Sigmoid colon (tissue), 7 donors: ENCODE results near the gene ZIC2. TPM values are rescaled to one million over a fixed set of nuclear protein-coding genes. Genes with fewer than 3 reads are reported as not detected.

Source experiments
- DNase-seq: peaks from one replicate; pipeline ENCODE4 v3.0.0-alpha.2; 2019
- H3K27ac ChIP-seq, 4 donors: fragments of 200-600 bp; sonication (generic); one replicate each; pipeline ENCODE4 v1.5.1; 2016 to 2019; ENCODE audit warnings: mild to moderate bottlenecking in 1 of 4
- H3K27me3 ChIP-seq, 3 donors: fragments of 200-600 bp; sonication (generic); one replicate each; pipeline ENCODE4 v1.5.1; 2019; ENCODE audit warnings: mild to moderate bottlenecking in 1 of 3
- H3K36me3 ChIP-seq, 4 donors: fragments of 200-600 bp; sonication (generic); one replicate each; pipeline ENCODE4 v1.5.1; 2016 to 2019
- H3K4me1 ChIP-seq, 4 donors: fragments of 200-600 bp; sonication (generic); one replicate each; pipeline ENCODE4 v1.5.1; 2017 to 2019
- H3K4me3 ChIP-seq, 4 donors: fragments of 200-600 bp; sonication (generic); one replicate each; pipeline ENCODE4 v1.5.1; 2017 to 2019; ENCODE audit warnings: mild to moderate bottlenecking in 2 of 4, moderate library complexity in 1 of 4
- H3K9me3 ChIP-seq, 4 donors: fragments of 200-600 bp in 3 of 4; sonication (generic) in 3 of 4; one replicate each; pipeline versions ENCODE4 v1.5.1 to v1.6.1; 2013 to 2019
- CTCF ChIP-seq, 4 experiments: fragments of 450-650 bp in 3 of 4; fragments of 200-600 bp in 1 of 4; IDR thresholded peaks; one replicate each; pipeline ENCODE4 v1.5.1; 2016 to 2019; ENCODE audit warnings: antibody characterized with exemption in 4 of 4, mild to moderate bottlenecking in 3 of 4, moderate library complexity in 2 of 4
- EP300 ChIP-seq, 4 donors: sonication (generic); formaldehyde crosslinking; IDR thresholded peaks; one replicate each; pipeline ENCODE4 v1.6.1; 2017; ENCODE audit warnings: antibody characterized with exemption in 4 of 4
- POLR2A ChIP-seq, 2 donors: fragments of 450-650 bp; IDR thresholded peaks; one replicate each; pipeline ENCODE4 v1.6.1; 2016; ENCODE audit warnings: antibody characterized with exemption in 2 of 2, mild to moderate bottlenecking in 2 of 2, moderate library complexity in 2 of 2
- POLR2AphosphoS5 ChIP-seq, 4 donors: sonication (generic); formaldehyde crosslinking; IDR thresholded peaks; one replicate each; pipeline ENCODE4 v1.6.1; 2017; ENCODE audit warnings: antibody characterized with exemption in 4 of 4
- WGBS, 2 donors: extraction: QIAGEN DNeasy Blood & Tissue Kit; methylation state at CpG; one replicate each; pipeline ENCODE4 v1.1.7; 2013; 5-methylcytosine and 5-hydroxymethylcytosine counted together
- intact Hi-C: fragments of 100-400 bp; cut with DNase I; formaldehyde crosslinking; loops from one replicate; pipeline ENCODE4 v1.15.1; 2023
- polyA plus RNA-seq, 3 donors: library from polyadenylated mRNA; stranded (reverse); fragments of 200-250 nt; gene quantifications; one replicate each; pipeline ENCODE4 v1.2.3, GENCODE V29; 2013
- total RNA-seq, 4 donors: library from RNA; depleted of rRNA; stranded (reverse); fragments of >200 nt; gene quantifications; one replicate each; pipeline ENCODE4 v1.1.0, GENCODE V29; 2016
- donor health status: healthy with polysubstance abuse.
- donor health status: Bipolar disorder and iron deficiency.
- donor health status: healthy.

ZIC2 gene
- total and polyA plus RNA-seq, 7 donors: 0.03 TPM; not detected in 6

DNA sequence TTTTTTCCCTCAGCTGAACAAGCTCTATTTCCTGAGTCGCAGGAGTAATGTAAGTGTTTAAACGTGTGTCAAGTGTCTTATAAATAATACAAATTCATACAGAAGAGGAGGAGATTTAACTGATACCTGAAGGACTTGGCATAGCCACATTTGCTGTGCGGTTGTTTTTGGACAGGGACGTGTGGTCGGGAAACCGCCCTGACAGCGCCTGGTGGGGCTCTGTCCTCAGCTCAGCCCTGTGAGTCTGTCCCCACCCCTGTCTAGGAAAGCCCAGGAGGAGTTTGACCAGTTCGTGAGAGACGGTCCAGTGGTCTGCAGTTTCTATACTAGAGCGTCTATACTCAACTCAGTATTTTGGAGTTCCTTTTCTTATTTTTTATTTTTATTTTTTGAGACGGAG, 16.7 kb downstream of the ZIC2 start:
- peaks cover 35 to 71% (median 60%) of the 10 kb centered on the region in 3 donors for H3K27me3 ChIP-seq
- no peaks in the 10 kb centered on the region for H3K36me3 ChIP-seq
- TF ChIP-seq CTCF (IDR thresholded peaks at IDR 0.05) (no peak), POLR2AphosphoS5 (IDR thresholded peaks at IDR 0.05) (no peak), EP300 (IDR thresholded peaks at IDR 0.05) (no peak)
- no peaks in the 10 kb centered on the region for H3K9me3 ChIP-seq
- no peak for DNase-seq
- H3K4me1 ChIP-seq: no peaks in the 10 kb centered on the region
- H3K4me3 ChIP-seq: no peak overlapping the region
- intact Hi-C loops: loop anchor here (10.0 kb wide), 1 partner anchor 393 kb away; the partner anchor contains the start of gene CLYBL
- 89 to 94% methylated on average over 11 of the region's 11 CpGs for WGBS, 2 donors
- no peak overlapping the region for H3K27ac ChIP-seq

DNA sequence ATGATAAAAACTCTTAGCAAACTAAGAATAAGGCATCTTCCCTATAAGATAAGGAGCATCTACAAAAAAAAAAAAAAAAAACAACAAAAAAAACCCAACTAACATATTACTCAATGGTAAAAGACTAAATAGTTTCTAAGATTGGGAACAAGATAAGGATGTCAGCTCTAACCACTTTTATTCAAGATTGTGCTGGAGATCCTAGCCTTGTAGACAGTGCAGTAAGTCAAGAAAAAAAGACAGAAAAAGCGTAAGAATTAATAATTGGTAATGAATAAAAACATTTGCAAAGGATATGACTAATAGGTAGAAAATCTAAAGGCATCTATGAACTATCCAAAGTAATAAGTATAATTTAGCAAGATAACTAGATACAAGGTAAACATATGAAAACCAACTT, 33.0 kb downstream of the ZIC2 start:
- H3K36me3 ChIP-seq: no peaks in the 10 kb centered on the region
- no peaks in the 10 kb centered on the region for H3K4me1 ChIP-seq
- 91 to 96% methylated on average over 1 of the region's 1 CpG for whole genome bisulfite sequencing, 2 donors
- H3K27ac ChIP-seq: no peak overlapping the region
- peaks cover 0 to 5% (median 0%) of the 10 kb centered on the region in 3 donors for H3K27me3 ChIP-seq
- no peak overlapping the region for H3K4me3 ChIP-seq
- no peak for TF ChIP-seq EP300 (IDR thresholded peaks at IDR 0.05)
- no peak for TF ChIP-seq POLR2A (IDR thresholded peaks at IDR 0.05)
- no peak for TF ChIP-seq CTCF (IDR thresholded peaks at IDR 0.05)
- no peak for TF ChIP-seq POLR2AphosphoS5 (IDR thresholded peaks at IDR 0.05)
- H3K9me3 ChIP-seq: no peaks in the 10 kb centered on the region
- DNase-seq: no peak
- intact Hi-C loops: no loop called here

- Histone ChIP-seq H3K36me3 (no peaks in the 10 kb centered on the region), H3K4me3 (no peak overlapping the region), H3K27me3 (no peaks in the 10 kb centered on the region), H3K4me1 (no peaks in the 10 kb centered on the region), H3K27ac (no peak overlapping the region), H3K9me3 (no peaks in the 10 kb centered on the region)
- TF ChIP-seq POLR2A (IDR thresholded peaks at IDR 0.05) (no peak), EP300 (IDR thresholded peaks at IDR 0.05) (no peak), POLR2AphosphoS5 (IDR thresholded peaks at IDR 0.05) (no peak), CTCF (IDR thresholded peaks at IDR 0.05) (no peak)
- DNase-seq: no peak
- 96 to 98% methylated on average over 3 of the region's 3 CpGs for WGBS, 2 donors
- intact Hi-C loops: no loop called here
These were observed 38.3 kb downstream of the ZIC2 start for GRCh38 chr13:100019780-100020356.

DNA sequence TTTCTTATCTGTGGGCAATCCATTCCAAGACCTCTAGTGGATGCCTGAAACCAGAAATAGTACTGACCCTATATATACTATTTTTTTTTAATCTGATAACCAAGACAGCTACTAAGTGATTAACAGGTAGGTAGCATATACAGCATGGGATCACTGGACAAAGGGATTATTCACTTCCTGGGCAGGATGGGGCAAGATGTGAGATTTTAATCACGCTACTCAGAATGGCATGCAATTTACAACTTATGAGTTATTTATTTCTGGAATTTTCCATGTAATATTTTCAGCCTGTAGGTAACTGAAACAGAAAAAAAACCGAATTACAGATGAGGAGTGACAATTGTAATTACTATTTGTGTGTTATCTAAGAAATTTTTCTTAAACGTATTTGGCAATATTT, 41.2 kb downstream of the ZIC2 start:
- 92 to 94% methylated on average over 3 of the region's 3 CpGs for WGBS, 2 donors

More for the DNA sequence above, 41.2 kb downstream of the ZIC2 start:
- Histone ChIP-seq H3K27ac (no peak overlapping the region), H3K27me3 (no peaks in the 10 kb centered on the region), H3K36me3 (no peaks in the 10 kb centered on the region), H3K4me1 (no peaks in the 10 kb centered on the region), H3K9me3 (no peaks in the 10 kb centered on the region), H3K4me3 (no peak overlapping the region)
- TF ChIP-seq POLR2A (IDR thresholded peaks at IDR 0.05) (no peak), EP300 (IDR thresholded peaks at IDR 0.05) (no peak), CTCF (IDR thresholded peaks at IDR 0.05) (no peak), POLR2AphosphoS5 (IDR thresholded peaks at IDR 0.05) (no peak)
- no peak for DNase-seq
- intact Hi-C loops: no loop called here
